Thyroid gland (tissue), 4 donors: ENCODE results near the gene CARMIL1.

ENCODE experiments used
- CTCF ChIP-seq, 6 experiments: fragments of 200-600 bp in 3 of 6; fragments of 450-650 bp in 3 of 6; sonication (generic) in 3 of 6; IDR thresholded peaks; one replicate each; pipeline ENCODE4 v1.5.1; 2016 to 2019; ENCODE audit warnings: antibody characterized with exemption in 6 of 6, mild to moderate bottlenecking in 2 of 6, inconsistent platforms in 1 of 6, moderate library complexity in 1 of 6
- POLR2A ChIP-seq, 2 donors: fragments of 450-650 bp; IDR thresholded peaks; one replicate each; pipeline ENCODE4 v1.6.1; 2017; ENCODE audit warnings: antibody characterized with exemption in 2 of 2, mild to moderate bottlenecking in 2 of 2, moderate library complexity in 1 of 2

GRCh38 chr6:25476126-25476525 lies 197.0 kb downstream of the CARMIL1 start:
- no peak for TF ChIP-seq CTCF (IDR thresholded peaks at IDR 0.05)
- no peak for TF ChIP-seq POLR2A (IDR thresholded peaks at IDR 0.05)
